IMR-90 (cell line): Measurements from ENCODE around the gene LYVE1. TPM values are rescaled to one million over a fixed set of nuclear protein-coding genes. Genes with fewer than 3 reads are reported as not detected.

ENCODE experiments used
- ATAC-seq: fragments of 200-7000 bp; cut with Tn5 transposase; 2 replicates; pipeline ENCODE4 v1.9.1; 2020; ENCODE audit warnings: low read depth, mild to moderate bottlenecking, moderate library complexity
- BruUV-seq: library from RNA; stranded (reverse); fragments of 400-500 nt; replicated peaks from 2 replicates; lab custom pipeline; 2021; lab: Mats Ljungman, UMichigan
- CTCF ChIA-PET: fragments of 300-600 bp; formaldehyde crosslinking; extraction: SDS; loops from one replicate; lab custom pipeline; 2021; ENCODE audit warnings: antibody characterized with exemption; lab: Yijun Ruan, JAX
- POLR2A ChIA-PET: fragments of 300-600 bp; sonication (Branson Sonifier 250); formaldehyde crosslinking; loops from one replicate; lab custom pipeline; 2022; ENCODE audit warnings: antibody characterized with exemption; ENCODE audit not compliant: unreplicated experiment; lab: Charles Lee
- DNase-seq: peaks from one replicate; pipeline ENCODE4 v3.0.0; 2013
- H2AFZ ChIP-seq: replicated peaks from 2 replicates; pipeline ENCODE3; 2013; ENCODE audit warnings: low read length, mild to moderate bottlenecking; ENCODE audit not compliant: poor library complexity
- H2AK5ac ChIP-seq: 2 replicates; pipeline ENCODE4 v1.6.1; 2013; ENCODE audit warnings: low read depth, low read length, inconsistent platforms
- H2AK9ac ChIP-seq: replicated peaks from 2 replicates; pipeline ENCODE3; 2013; ENCODE audit warnings: mild to moderate bottlenecking, low read depth, low read length, moderate library complexity; ENCODE audit not compliant: poor library complexity
- H2BK120ac ChIP-seq: 2 replicates; pipeline ENCODE4 v1.6.1; 2013; ENCODE audit warnings: low read depth, low read length, inconsistent platforms
- H2BK15ac ChIP-seq: 3 replicates; pipeline ENCODE4 v1.6.1; 2013; ENCODE audit warnings: low read depth, low read length, inconsistent platforms
- H2BK20ac ChIP-seq: 2 replicates; pipeline ENCODE4 v1.6.1; 2013; ENCODE audit warnings: low read depth, mild to moderate bottlenecking, inconsistent platforms, low read length, moderate library complexity
- H2BK5ac ChIP-seq: 2 replicates; pipeline ENCODE4 v1.6.1; 2013; ENCODE audit warnings: mild to moderate bottlenecking, low read depth, low read length, inconsistent platforms; ENCODE audit not compliant: poor library complexity, severe bottlenecking
- H3K14ac ChIP-seq: replicated peaks from 2 replicates; pipeline ENCODE4 v1.6.1; 2013; ENCODE audit warnings: low read depth, low read length, inconsistent platforms
- H3K18ac ChIP-seq: 2 replicates; pipeline ENCODE4 v1.6.1; 2013; ENCODE audit warnings: low read depth, low read length, control low read depth
- H3K23ac ChIP-seq: 2 replicates; pipeline ENCODE4 v1.6.1; 2013; ENCODE audit warnings: low read depth, low read length, inconsistent platforms
- H3K27ac ChIP-seq: 2 replicates; pipeline ENCODE4 v1.5.1; 2013; ENCODE audit warnings: mild to moderate bottlenecking, control low read depth, low read length; ENCODE audit not compliant: insufficient read depth
- H3K27me3 ChIP-seq: 2 replicates; pipeline ENCODE4 v1.6.1; 2013; ENCODE audit warnings: low read length; ENCODE audit not compliant: control insufficient read depth, insufficient read depth
- H3K36me3 ChIP-seq: 2 replicates; pipeline ENCODE4 v1.6.1; 2013; ENCODE audit warnings: low read length, mixed read lengths; ENCODE audit not compliant: control insufficient read depth, insufficient read depth
- H3K4ac ChIP-seq: 2 replicates; pipeline ENCODE4 v1.6.1; 2013; ENCODE audit warnings: low read depth, low read length, inconsistent platforms
- H3K4me1 ChIP-seq: 2 replicates; pipeline ENCODE4 v1.6.1; 2013; ENCODE audit warnings: low read length, mixed read lengths; ENCODE audit not compliant: control insufficient read depth, insufficient read depth
- H3K4me2 ChIP-seq: 2 replicates; pipeline ENCODE4 v1.6.1; 2013; ENCODE audit warnings: low read depth, mild to moderate bottlenecking, control low read depth, low read length, moderate library complexity
- H3K4me3 ChIP-seq: 2 replicates; pipeline ENCODE4 v1.5.1; 2013; ENCODE audit warnings: low read depth, mild to moderate bottlenecking, control low read depth, low read length, moderate library complexity; ENCODE audit not compliant: insufficient read depth
- H3K56ac ChIP-seq: 2 replicates; pipeline ENCODE4 v1.6.1; 2013; ENCODE audit warnings: low read length, inconsistent platforms; ENCODE audit not compliant: insufficient read depth; ENCODE audit errors: extremely low read depth
- H3K79me1 ChIP-seq, 2 experiments: 2 replicates each; pipeline ENCODE4 v1.6.1; 2013; ENCODE audit warnings: low read length in 2 of 2, inconsistent platforms in 1 of 2, low read depth in 1 of 2
- H3K9ac ChIP-seq: 2 replicates; pipeline ENCODE4 v1.6.1; 2013; ENCODE audit warnings: low read depth, low read length, control low read depth
- H3K9me1 ChIP-seq: 2 replicates; pipeline ENCODE4 v1.6.1; 2013; ENCODE audit warnings: low read length, inconsistent platforms; ENCODE audit not compliant: insufficient read depth
- H3K9me3 ChIP-seq: 2 replicates; pipeline ENCODE4 v1.6.1; 2013; ENCODE audit warnings: low read length; ENCODE audit not compliant: control insufficient read depth, insufficient read depth
- H4K20me1 ChIP-seq: 2 replicates; pipeline ENCODE4 v1.6.1; 2013; ENCODE audit warnings: low read length, inconsistent platforms; ENCODE audit not compliant: insufficient read depth
- H4K5ac ChIP-seq: 2 replicates; pipeline ENCODE4 v1.6.1; 2013; ENCODE audit warnings: mild to moderate bottlenecking, low read depth, low read length, control low read depth
- H4K8ac ChIP-seq, 2 experiments: 2 replicates each; pipeline ENCODE4 v1.6.1; 2013; ENCODE audit warnings: low read depth in 2 of 2, low read length in 2 of 2, control low read depth in 1 of 2, inconsistent platforms in 1 of 2
- H4K91ac ChIP-seq: 2 replicates; pipeline ENCODE4 v1.6.1; 2013; ENCODE audit warnings: low read depth, low read length, inconsistent platforms; ENCODE audit not compliant: insufficient read depth
- BHLHE40 ChIP-seq: fragments of 150-350 bp; IDR thresholded peaks from 2 replicates; pipeline ENCODE4 v1.6.1; 2016; ENCODE audit warnings: mild to moderate bottlenecking, low read depth, low read length
- CEBPB ChIP-seq: IDR thresholded peaks from 2 replicates; pipeline ENCODE4 v1.6.1; 2012; ENCODE audit warnings: low read depth, low read length, improper control_type of control experiment
- CHD1 ChIP-seq: IDR thresholded peaks from 2 replicates; pipeline ENCODE4 v1.6.1; 2012; ENCODE audit warnings: low read depth, low read length, improper control_type of control experiment
- CTCF ChIP-seq: conservative IDR thresholded peaks from 2 replicates; pipeline ENCODE4 v1.5.1; 2012; ENCODE audit warnings: mild to moderate bottlenecking, low read depth, low read length, improper control_type of control experiment
- ELK1 ChIP-seq: fragments of 150-350 bp; IDR thresholded peaks from 2 replicates; pipeline ENCODE4 v1.6.1; 2016; ENCODE audit warnings: low read depth, mild to moderate bottlenecking, low read length, moderate library complexity, borderline replicate concordance
- FOS ChIP-seq: fragments of 150-350 bp; IDR thresholded peaks from 2 replicates; pipeline ENCODE4 v1.6.1; 2016; ENCODE audit warnings: low read depth, low read length
- NFE2L2 ChIP-seq: fragments of 150-350 bp; IDR thresholded peaks from 2 replicates; pipeline ENCODE4 v1.6.1; 2016; ENCODE audit warnings: low read depth, mild to moderate bottlenecking, low read length
- POLR2A ChIP-seq: IDR thresholded peaks from 2 replicates; pipeline ENCODE4 v1.6.1; 2012; ENCODE audit warnings: mild to moderate bottlenecking, low read depth, low read length
- RAD21 ChIP-seq: IDR thresholded peaks from 2 replicates; pipeline ENCODE4 v1.6.1; 2012; ENCODE audit warnings: low read length, improper control_type of control experiment
- RFX5 ChIP-seq: IDR thresholded peaks from 2 replicates; pipeline ENCODE4 v1.8.0; 2012; ENCODE audit warnings: low read depth, mild to moderate bottlenecking, low read length, moderate library complexity
- WGBS, 2 experiments: methylation state at CpG; one replicate each; pipeline versions ENCODE4 v1.1.5 to v1.1.7; 2013; ENCODE audit warnings: missing lambda C conversion rate in 2 of 2; ENCODE audit not compliant: insufficient read length in 1 of 2; ENCODE audit errors: extremely low coverage in 2 of 2; 5-methylcytosine and 5-hydroxymethylcytosine counted together
- dilution Hi-C: fragments of 300-500 bp; cut with HindIII; formaldehyde crosslinking; loops from one replicate; pipeline ENCODE4 v1.14.3; 2018; ENCODE audit warnings: low sequenced_read_pairs; ENCODE audit not compliant: unreplicated experiment
- in situ Hi-C: fragments of 300-500 bp; cut with MboI; formaldehyde crosslinking; loops from 3 replicates; pipeline ENCODE4 v1.14.3; 2019; ENCODE audit warnings: low sequenced_read_pairs, inconsistent platforms, mixed read lengths
- intact Hi-C: fragments of 100-400 bp; cut with micrococcal nuclease; formaldehyde crosslinking; loops from 2 replicates; pipeline ENCODE4 v1.10.0; 2022
- polyA plus RNA-seq, 3 experiments: library from polyadenylated mRNA; depleted of rRNA; stranded (reverse); fragments of >200 nt; gene quantifications; 2 replicates each; pipeline ENCODE4 v1.2.3, GENCODE V29; 2012; ENCODE audit warnings: low replicate concordance in 1 of 3
- total RNA-seq: library from RNA; depleted of rRNA; stranded (reverse); fragments of >200 nt; gene quantifications from 2 replicates; pipeline ENCODE4 v1.2.3, GENCODE V29; 2012

LYVE1 gene
- total and polyA plus RNA-seq, 2 of the 4 experiments (the other 2 are of a cell fraction): not detected

- H3K9me1 ChIP-seq: peaks cover 5% of the 10 kb centered on the region
- intact Hi-C loops (no loop called here), in situ Hi-C loops (no loop called here), dilution Hi-C loops (no loop called here)
- H2AK9ac ChIP-seq: no peak overlapping the region
- no peak overlapping the region for H2AFZ ChIP-seq
- H3K9ac ChIP-seq: no peak overlapping the region
- H3K27ac ChIP-seq: no peak overlapping the region
- WGBS, 2 experiments: no CpG with 5 or more reads among the region's 4 CpGs
- H3K27me3 ChIP-seq: no peaks in the 10 kb centered on the region
- H2BK5ac ChIP-seq: no peak overlapping the region
- H3K4me2 ChIP-seq: no peak overlapping the region
- no peak overlapping the region for H3K14ac ChIP-seq
- ATAC-seq (no peak), DNase-seq (no peak)
- no peak for TF ChIP-seq ELK1
- TF ChIP-seq CEBPB: no peak
- no peak for TF ChIP-seq CHD1
- no peak for TF ChIP-seq POLR2A
- no peak for TF ChIP-seq RFX5
- TF ChIP-seq RAD21: no peak
- TF ChIP-seq FOS: no peak
- TF ChIP-seq NFE2L2: no peak
- no peak for TF ChIP-seq CTCF
- TF ChIP-seq BHLHE40: no peak
- ChIA-PET POLR2A (no interaction called here), CTCF (interaction anchor here (0.7 to 1.6 kb wide), 3 partner anchors 10 to 20 kb away, joined by 3 to 5 read pairs (median 4); no protein-coding TSS in a partner anchor)
- no peak overlapping the region for H3K18ac ChIP-seq
- no peaks in the 10 kb centered on the region for H3K36me3 ChIP-seq
- H4K91ac ChIP-seq: no peak overlapping the region
- no peak overlapping the region; the same call in 1 of the 2 replicates for H2AK5ac ChIP-seq
- no peaks in the 10 kb centered on the region for H4K20me1 ChIP-seq
- H2BK20ac ChIP-seq: no peak overlapping the region; the same call in 1 of the 2 replicates
- no peak overlapping the region for H4K8ac ChIP-seq
- H4K5ac ChIP-seq: no peak overlapping the region
- no TSS peak for BruUV-seq
- H3K9me3 ChIP-seq: no peaks in the 10 kb centered on the region
- no peak overlapping the region for H3K56ac ChIP-seq
- H3K4me3 ChIP-seq: no peak overlapping the region
- H3K79me1 ChIP-seq: no peaks in the 10 kb centered on the region
- no peak overlapping the region for H3K23ac ChIP-seq
- no peak overlapping the region for H3K4ac ChIP-seq
- no peak overlapping the region for H2BK120ac ChIP-seq
- no peaks in the 10 kb centered on the region for H3K4me1 ChIP-seq
- no peak overlapping the region for H2BK15ac ChIP-seq
Measured at GRCh38 chr11:10565493-10565892, 3.0 kb downstream of the LYVE1 start.
